Nucleus accumbens (tissue), 56 donors: Measurements from ENCODE around the gene RHOXF2.
"Not testable (repeated sequence)": the region's sequence is repeated elsewhere in the genome, so short reads cannot be mapped to it uniquely, and the experiment has no call there.

Source experiments
- DNase-seq, 56 donors: peaks; one replicate each; lab custom pipeline; 2025; lab: John Stamatoyannopoulos, UW

RHOXF2 gene, protein sequence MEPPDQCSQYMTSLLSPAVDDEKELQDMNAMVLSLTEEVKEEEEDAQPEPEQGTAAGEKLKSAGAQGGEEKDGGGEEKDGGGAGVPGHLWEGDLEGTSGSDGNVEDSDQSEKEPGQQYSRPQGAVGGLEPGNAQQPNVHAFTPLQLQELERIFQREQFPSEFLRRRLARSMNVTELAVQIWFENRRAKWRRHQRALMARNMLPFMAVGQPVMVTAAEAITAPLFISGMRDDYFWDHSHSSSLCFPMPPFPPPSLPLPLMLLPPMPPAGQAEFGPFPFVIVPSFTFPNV

DNA sequence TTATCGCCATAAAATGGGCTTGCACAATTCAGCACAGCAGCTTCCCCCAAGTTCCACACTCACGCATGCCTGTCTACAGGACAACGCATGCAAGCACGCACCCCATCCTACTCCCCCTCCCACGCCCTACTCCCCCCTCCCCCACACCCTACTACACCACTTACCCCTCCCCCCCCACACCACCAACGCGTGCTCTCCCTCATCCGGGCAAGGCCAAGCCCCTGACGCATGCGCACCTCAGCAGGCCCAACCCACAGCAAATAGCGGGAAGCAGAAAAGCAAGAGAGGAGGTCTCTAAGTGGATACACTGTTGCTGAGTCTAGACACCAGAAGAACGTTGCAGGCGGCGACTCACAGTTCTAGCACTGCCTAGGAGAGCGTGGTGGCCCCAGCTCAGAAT is at the start of gene RHOXF2:
Gene RHOXF2, plus strand, starts transcription at position 301 of the 400 bp plus-strand sequence. CDS start 138 bp downstream, outside the sequence.
- DNase-seq = not testable (repeated sequence)

DNA sequence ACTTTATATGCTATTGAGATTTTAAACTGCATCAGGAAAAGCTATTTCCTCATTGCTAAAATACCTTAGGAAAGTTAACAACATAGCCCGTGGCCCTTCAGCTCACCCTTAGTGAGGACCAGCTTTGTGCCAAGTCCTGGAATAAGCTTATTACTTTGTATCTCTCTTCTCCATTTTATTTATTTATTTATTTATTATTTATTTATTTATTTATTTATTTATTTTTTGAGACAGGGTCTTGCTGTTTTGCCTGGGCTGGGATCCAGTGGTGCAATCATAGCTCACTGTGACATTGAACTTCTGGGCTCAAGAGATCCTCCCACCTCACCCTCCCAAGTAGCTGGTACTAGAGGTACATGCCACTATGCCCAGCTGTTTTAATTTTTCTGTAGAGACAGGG is 49.0 kb upstream of the RHOXF2 start:
- no peak for DNase-seq

DNA sequence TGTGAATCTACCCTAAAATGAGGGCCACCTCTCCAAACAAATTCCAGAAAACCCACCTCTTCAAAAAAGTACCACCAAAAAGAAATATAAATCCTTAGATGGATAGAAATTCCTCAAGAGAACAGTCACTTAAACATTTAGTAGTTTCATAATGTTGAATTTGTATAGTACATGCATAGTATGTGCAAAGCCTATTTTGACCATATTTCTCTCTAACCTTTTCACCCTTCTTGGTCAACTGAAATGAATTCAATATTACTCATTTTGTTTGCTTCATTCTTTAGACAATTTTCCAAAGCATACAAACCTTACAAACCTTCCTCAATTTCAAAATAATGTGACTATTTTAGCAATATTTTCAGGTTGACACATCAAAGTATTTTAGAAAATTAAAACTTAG is 46.8 kb upstream of the RHOXF2 start:
- no peak for DNase-seq

DNA sequence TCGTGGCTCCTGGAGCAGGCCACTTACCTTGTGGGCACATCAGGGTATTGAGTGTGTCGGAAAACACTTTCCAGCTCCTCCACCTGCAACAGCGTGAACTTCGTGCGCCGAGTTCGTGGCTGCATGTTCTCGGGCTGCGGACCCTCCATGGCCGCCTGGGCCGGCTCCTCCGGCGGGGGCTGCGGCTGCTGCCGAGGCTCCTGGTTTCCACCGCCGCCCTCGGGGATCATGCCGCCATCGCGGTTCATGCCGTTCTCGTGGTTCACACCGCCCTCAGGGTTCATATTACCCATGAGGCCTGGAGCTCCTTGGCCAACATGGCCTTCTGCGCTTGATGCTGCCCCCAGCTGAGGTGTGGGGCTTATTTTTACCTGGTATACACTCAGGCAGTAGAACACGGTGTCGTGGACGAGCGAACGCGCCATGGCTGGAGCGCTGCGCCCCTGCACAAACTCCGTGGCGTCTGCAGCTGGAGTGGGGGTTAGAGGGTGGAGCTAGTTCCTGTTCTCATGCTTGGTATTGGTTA is 42.9 kb upstream of the RHOXF2 start, which contains the start of gene RHOXF1:
Gene RHOXF1, minus strand, starts transcription at position 476 of the 526 bp plus-strand sequence. Its CDS starts 51 bp downstream, at position 425.
- no peak for DNase-seq

DNA sequence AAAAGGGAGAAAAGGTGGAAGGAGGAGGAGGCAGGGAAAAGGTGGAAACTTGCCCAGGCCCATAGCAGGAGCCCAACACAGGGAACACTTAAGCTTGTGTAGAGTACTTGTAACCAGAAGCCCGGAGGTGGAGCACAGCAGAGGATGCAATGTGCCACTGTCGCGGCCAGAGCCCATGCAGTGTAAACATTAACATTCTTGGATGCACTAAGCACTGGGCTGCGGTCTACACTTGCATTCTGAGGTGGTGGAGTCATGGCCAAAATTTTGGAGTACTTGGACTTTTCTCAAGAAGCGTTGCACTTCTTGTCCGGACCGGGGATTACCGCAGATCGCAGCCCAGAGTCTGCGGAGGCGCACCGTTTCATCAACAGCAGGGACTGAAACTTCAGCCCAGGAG is 38.2 kb upstream of the RHOXF2 start:
- no peak for DNase-seq

DNA sequence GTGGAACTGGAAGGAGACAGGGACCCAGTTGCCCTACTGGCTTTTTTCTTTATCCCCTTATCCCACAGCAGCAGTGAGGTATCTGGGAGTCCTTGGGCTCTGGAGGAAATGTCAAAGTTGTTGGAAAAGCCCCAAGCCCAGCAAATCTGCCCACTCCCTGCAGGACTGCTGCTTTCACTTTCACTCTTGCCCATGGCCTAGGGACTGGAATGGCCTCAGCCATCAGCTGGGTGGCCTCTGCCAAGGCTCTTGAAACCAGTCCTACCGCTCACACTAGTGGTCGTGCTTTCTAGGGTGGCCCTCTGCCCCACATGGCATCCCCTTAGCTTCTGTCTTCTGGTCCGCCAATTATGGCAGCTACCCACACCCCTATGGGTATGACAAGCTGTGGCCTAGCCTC is 33.0 kb upstream of the RHOXF2 start:
- no peak for DNase-seq

DNA sequence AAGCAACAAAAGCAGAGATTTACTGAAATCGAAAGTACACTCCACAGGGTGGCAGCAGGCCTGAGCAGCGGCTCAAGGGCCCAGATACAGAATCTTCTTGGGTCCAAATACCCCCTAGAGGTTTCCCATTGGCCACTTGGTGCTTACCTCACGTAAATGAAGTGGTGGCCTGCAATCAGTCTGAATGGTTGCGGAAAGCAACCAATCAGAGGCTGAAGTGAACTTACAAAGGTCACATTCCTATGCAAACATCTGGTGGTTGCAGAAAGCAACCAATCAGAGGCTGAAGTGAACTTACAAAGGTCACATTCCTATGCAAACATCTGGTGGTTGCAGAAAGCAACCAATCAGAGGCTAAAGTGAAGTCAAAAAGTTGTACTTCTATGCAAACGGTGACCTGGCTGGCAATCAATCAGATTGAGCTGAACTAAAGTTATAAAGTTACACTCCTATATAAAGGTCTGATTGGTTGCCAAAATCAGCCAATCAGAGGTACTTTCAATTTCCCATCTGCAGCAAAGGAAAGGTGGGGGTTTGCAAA is 30.0 kb upstream of the RHOXF2 start:
- not testable (repeated sequence) for DNase-seq

DNA sequence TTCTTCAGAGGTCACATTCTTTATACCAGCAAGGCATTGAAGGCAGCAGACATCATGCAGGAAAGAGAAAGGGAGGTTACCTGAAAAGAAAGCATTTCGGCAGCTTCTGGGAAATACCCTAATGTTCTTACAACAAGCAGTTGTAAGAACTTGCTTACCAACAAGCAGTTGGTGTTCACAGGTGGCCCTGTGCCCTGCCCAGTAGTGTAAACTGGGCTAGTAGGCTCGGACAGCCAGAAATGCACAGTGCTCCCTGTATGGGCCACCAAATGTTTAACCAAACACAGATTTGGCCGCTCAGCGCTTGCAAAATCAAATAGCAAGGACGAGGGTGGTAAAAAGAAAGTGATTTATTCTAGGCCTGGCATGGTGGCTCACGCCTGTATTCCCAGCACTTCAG is 22.3 kb upstream of the RHOXF2 start:
- no peak for DNase-seq

DNA sequence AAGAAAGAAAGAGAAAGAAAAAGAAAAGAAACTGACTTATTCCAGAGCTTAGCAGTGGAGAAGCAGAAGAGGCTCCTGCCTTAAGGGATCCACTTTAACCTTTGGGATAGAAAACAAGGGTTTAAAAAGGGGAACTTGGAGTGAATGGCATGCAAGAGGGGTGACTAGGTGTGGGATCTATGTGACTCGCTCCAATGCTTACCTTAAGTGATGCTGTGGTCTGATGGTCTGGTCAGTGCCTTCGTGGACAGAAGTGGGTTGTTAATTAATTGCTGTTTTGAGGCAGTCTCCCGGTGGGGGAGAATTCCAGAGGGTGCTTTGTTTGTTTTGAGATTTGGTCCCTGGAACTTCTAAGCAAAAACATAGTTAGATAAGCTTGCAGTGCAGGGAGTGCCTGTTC is 21.6 kb upstream of the RHOXF2 start:
- DNase-seq = no peak

DNA sequence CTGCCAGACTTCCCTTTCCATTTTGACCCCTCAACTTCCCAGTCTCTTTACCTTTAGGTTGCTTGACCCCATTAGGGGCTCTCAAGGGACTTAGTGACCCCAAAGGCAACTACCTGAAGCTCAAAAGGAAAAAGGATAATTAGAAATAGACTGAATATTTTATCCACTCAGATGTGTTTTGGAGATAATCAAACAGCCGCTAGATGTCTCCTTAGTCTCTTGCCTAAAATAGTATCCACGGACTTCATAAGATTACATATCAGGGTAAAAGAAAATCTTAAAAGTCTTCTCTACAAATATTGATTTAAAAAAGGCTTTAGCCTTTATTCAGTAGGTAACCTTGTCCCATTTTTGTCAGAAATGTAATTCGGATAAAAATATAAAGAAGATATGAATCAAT is 21.0 kb upstream of the RHOXF2 start:
- no peak for DNase-seq

DNA sequence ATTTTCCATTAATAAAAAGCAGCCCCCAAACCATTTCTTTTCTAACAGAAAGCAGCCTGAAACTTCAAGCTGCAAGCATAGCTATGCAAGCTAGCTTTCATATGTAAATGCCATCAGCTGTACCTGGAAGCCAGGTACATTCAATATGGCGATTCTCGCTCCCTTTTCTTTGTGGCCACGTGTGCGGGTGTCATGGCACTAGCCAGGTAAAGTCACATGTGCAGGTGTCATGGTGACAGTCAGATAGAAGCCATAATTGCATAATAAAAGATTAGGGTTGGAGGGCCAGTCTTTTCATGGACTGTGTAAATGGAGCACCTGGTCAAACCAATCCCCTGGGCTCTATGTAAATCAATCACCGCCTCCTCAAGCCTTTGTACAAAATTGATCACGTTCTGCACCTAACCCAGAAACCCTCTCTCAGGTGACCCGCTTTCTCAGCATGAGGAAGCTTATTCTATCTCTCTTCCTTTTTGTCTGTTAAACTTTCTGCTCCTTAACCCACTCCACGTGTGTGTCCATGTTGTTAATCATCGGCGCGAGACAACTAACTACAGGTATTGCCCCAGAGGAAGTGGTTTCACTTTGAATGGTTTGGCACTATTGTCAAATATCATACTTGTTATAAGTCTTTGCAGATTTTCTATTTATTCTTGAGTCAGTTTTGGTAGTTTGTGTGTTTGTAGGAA is 18.0 kb upstream of the RHOXF2 start:
- DNase-seq = no peak

DNA sequence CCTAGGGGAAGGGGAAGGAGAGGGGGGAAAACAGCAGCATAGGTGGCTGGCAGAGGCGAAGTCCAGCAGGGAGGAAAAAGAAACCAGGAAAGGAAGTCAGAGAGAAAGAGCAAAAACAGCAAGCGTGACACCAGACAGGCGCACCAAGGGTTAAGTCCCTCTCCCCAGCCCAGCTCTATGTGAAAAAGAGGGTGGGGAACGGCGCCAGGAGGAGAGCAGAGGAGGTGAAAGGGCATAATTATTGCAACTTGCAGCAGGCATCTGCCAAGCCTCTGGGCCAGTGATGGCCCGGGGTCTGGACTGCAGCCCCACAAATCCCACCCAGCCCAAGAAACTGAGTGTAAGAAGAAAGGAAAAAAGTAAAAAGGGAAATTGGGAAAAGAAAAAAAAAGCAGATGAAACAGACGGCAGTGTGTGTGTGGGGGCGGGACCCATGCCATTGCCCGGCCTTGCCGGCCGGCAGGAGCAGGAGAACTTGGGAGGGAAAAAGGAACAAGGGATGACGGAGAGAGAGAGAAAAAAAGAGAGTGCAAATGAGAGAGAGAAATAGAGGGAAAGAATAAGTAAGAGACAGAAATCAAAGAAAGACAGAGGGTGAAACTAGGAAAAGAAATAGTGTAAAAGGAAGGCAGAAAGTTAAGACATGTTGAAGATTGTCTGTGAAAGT is 14.1 kb upstream of the RHOXF2 start:
- DNase-seq = peak in 3 of 56 donors; percentile 11 to 18 (median 18)

DNA sequence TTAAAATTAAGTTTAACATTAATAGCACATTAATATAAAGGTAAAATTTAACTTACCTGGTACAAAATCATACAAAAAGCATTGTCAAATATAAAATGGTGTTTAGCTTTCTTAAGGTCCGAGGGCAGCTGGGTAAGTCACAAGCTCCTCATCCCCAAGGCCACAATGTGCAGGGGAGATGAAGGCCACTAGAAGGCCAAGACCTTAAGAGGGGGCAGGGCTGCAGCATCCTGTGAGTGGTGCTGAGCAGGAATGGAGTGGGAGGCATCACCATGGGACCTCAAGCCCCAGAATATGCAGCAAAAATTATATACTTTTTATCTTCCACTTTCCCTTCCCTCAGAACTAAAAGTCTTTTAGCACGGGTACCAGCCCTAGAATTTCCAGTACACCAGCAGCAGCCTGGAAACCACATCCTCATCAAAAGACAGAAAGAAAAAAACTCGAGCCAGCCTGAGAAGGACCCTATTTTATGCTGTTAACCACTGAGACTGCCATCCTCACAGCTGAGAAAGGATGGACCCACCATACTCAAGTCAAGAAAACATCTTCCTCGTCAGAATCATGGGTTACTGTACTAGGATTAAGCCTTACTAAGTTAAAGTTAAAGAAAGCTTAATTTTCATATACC is 13.0 kb upstream of the RHOXF2 start:
- DNase-seq = no peak

DNA sequence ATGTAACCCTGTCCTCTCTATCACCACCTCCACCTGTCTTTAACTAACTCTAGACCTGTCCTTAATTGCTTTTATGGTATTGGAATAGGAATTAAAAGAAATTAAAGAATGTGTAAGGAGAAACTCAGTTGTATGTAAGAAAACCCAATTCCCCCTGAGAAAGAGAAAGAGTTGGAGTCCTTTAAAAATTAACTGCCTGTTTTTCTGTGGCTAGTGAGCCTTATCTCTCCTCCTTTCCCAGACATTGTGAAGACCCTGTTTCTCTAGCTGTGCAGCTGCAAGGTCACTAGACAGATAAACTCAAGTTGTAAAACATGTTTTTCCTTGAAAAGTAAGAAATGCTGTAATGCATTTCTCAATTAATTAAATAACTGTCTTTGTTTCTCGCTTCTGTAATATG is 12.1 kb upstream of the RHOXF2 start:
- DNase-seq = not testable (repeated sequence)

DNA sequence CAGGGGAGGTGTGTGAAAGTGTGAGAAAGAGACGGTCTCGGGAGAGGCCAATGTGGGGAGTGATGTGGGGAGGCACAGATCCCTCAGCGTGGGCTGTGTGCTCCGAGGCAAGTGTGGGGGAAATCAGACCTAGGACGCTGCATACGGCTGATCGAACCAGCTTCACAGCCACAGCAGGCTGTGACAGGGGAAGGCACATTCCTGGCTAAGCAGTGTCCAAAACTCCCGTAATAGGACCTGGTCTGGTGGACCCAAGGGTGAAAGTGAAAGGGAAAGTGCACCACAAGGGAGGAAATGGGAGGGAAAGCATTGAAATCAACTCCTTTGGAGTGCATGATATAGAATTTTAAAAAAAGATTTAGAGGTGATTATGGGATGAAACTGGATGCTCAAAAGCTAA is 10.9 kb upstream of the RHOXF2 start:
- DNase-seq = no peak

DNA sequence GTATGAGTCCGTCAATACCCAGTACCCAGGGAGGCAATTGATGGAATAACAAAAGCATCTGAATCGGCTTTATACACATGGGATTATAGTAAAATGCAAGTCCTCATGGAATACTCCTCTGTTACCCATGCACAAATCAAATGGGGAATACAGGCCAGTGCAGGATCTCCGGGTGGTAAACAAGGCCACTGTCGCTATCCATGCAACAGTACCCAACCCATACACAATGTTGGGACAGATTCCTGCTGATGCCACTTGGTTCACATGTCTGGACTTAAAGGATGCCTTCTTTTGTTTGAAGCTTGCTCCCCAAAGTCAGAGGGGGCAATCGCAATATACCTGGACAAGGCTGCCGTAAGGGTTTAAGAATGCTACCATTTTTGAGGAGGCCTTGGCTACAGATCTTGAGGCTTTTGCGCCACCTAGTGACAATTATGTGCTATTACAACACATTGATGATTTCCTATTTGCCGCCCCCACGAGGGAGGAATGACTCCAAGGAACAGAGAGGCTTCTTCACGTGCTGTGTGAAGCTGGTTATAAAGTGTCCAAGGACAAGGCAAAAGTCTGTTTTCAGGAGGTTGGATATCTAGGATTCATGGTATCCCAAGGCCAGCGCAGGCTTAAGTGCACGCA is 8.2 kb upstream of the RHOXF2 start:
- not testable (repeated sequence) for DNase-seq

DNA sequence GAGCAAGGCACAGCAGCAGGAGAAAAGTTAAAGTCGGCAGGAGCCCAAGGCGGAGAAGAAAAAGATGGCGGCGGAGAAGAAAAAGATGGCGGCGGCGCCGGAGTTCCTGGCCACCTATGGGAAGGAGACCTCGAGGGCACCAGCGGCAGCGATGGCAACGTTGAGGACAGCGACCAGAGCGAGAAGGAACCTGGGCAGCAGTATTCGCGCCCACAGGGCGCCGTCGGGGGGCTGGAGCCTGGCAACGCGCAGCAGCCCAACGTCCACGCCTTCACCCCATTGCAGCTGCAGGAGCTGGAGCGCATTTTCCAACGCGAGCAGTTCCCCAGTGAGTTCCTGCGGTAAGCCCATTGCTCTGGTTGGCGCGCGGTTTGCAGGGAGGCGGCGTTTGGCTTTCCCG is 673 bp downstream of the RHOXF2 start:
- DNase-seq = not testable (repeated sequence)

DNA sequence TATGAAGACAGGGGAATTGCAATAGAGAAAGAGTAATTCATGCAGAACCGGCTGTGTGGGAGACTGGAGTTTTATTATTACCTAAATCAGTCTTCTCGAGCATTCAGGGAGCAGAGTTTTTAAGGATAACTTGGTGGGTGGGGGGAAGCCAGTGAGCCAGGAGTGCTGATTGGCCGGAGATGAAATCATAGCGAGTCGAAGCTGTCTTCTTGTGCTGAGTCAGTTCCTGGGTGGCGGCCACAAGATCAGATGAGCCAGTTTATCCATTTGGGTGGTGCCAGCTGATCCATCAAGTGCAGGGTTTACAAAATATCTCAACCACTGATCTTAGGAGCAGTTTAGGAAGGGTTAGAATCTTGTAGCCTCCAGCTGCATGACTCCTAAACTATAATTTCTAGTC is 34.8 kb downstream of the RHOXF2 start:
- DNase-seq = not testable (repeated sequence)

DNA sequence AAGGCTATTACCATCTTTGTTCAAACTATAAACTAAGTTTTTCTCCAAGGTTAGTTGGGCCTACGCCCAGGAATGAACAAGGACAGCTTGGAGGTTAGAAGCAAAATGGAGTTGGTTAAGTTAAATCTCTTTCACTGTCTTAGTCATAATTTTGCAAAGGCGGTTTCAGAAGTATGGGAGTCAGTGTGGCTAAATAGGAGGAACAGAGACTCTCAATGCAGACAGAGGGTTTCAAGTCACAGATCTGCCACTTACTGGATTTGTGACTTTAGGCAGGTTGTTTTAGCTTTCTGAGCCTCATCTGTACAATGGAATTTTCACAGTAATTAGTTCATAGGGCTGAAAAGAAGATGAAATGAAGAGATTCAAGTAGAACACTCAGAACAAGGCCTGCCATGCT is 35.3 kb downstream of the RHOXF2 start:
- DNase-seq = not testable (repeated sequence)

DNA sequence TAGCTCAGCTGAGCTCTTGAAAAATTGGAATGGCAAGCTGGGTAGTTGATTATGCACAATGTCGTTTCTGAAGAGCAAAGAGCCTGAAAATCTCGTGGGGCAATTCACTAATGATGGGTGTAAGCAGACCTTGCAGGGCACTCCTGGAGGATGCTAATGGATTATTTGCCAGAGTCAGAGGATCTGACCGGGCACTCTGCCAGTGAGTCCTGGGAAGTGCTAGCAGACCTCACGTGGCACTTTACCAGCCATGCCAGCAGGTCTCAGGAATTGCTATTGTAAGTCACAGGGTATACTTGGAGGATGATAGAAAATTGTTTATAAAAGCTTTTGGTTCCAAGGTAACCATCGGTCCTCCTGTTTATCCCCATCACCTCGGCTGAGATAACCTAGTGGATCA is 37.4 kb downstream of the RHOXF2 start:
- not testable (repeated sequence) for DNase-seq
